H9 (cell line): Measurements from ENCODE around the gene TMCC3. TPM values are rescaled to one million over a fixed set of nuclear protein-coding genes. Genes with fewer than 3 reads are reported as not detected.

ENCODE experiments used
- DNase-seq: peaks from one replicate; pipeline ENCODE4 v3.0.0-alpha.2; 2017
- H2AFZ ChIP-seq: one replicate; pipeline ENCODE4 v1.6.1; 2013; ENCODE audit warnings: mild to moderate bottlenecking, low read length, control low read depth, moderate library complexity
- H2AK5ac ChIP-seq: 2 replicates; pipeline ENCODE4 v1.6.1; 2013; ENCODE audit warnings: low read length, control low read depth, mixed read lengths; ENCODE audit not compliant: insufficient read length
- H2BK120ac ChIP-seq: one replicate; pipeline ENCODE4 v1.6.1; 2013; ENCODE audit warnings: low read depth, mild to moderate bottlenecking, low read length, control low read depth, inconsistent platforms; ENCODE audit not compliant: poor library complexity, severe bottlenecking
- H2BK12ac ChIP-seq: 2 replicates; pipeline ENCODE4 v1.6.1; 2013; ENCODE audit warnings: low read length, control low read depth, mixed read lengths, low read depth; ENCODE audit not compliant: insufficient read length
- H2BK15ac ChIP-seq: 2 replicates; pipeline ENCODE4 v1.6.1; 2013; ENCODE audit warnings: low read depth, low read length, control low read depth
- H2BK20ac ChIP-seq: one replicate; pipeline ENCODE4 v1.6.1; 2013; ENCODE audit warnings: low read depth, mild to moderate bottlenecking, low read length, control low read depth, inconsistent platforms; ENCODE audit not compliant: poor library complexity, severe bottlenecking
- H2BK5ac ChIP-seq: 2 replicates; pipeline ENCODE4 v1.6.1; 2013; ENCODE audit warnings: low read length, control low read depth, mixed read lengths; ENCODE audit not compliant: insufficient read length
- H3K14ac ChIP-seq: 2 replicates; pipeline ENCODE4 v1.6.1; 2013; ENCODE audit warnings: low read length, control low read depth; ENCODE audit not compliant: insufficient read depth
- H3K18ac ChIP-seq: 2 replicates; pipeline ENCODE4 v1.6.1; 2013; ENCODE audit warnings: low read depth, mild to moderate bottlenecking, mixed read lengths, low read length, control low read depth; ENCODE audit not compliant: insufficient read length
- H3K23ac ChIP-seq: 2 replicates; pipeline ENCODE4 v1.6.1; 2013; ENCODE audit warnings: low read length, control low read depth, mixed read lengths, low read depth; ENCODE audit not compliant: insufficient read length
- H3K23me2 ChIP-seq: 2 replicates; pipeline ENCODE4 v1.6.1; 2013; ENCODE audit warnings: low read depth, mild to moderate bottlenecking, mixed read lengths, low read length, control low read depth; ENCODE audit not compliant: insufficient read length, poor library complexity, severe bottlenecking
- H3K27ac ChIP-seq: 2 replicates; pipeline ENCODE4 v1.5.1; 2013; ENCODE audit warnings: low read length, control low read depth, mixed read lengths, low read depth; ENCODE audit not compliant: insufficient read length
- H3K27me3 ChIP-seq: 2 replicates; pipeline ENCODE4 v1.6.1; 2013; ENCODE audit warnings: low read length, control low read depth, inconsistent platforms; ENCODE audit not compliant: insufficient read depth
- H3K4ac ChIP-seq: 2 replicates; pipeline ENCODE4 v1.6.1; 2013; ENCODE audit warnings: low read depth, mild to moderate bottlenecking, control low read depth, inconsistent platforms, low read length, moderate library complexity
- H3K4me1 ChIP-seq: 2 replicates; pipeline ENCODE4 v1.6.1; 2013; ENCODE audit warnings: low read length, control low read depth, inconsistent platforms; ENCODE audit not compliant: insufficient read depth
- H3K4me2 ChIP-seq: 2 replicates; pipeline ENCODE4 v1.6.1; 2013; ENCODE audit warnings: low read length, control low read depth, mixed read lengths; ENCODE audit not compliant: insufficient read length, insufficient read depth
- H3K56ac ChIP-seq: 2 replicates; pipeline ENCODE4 v1.6.1; 2013; ENCODE audit warnings: low read depth, mild to moderate bottlenecking, mixed read lengths, low read length, control low read depth; ENCODE audit not compliant: insufficient read length
- H3K79me1 ChIP-seq: 2 replicates; pipeline ENCODE4 v1.6.1; 2013; ENCODE audit warnings: low read depth, mild to moderate bottlenecking, moderate library complexity, low read length, control low read depth, inconsistent platforms; ENCODE audit not compliant: insufficient read depth, poor library complexity, severe bottlenecking
- H3K79me2 ChIP-seq: 2 replicates; pipeline ENCODE4 v1.6.1; 2013; ENCODE audit warnings: low read length, control low read depth, inconsistent platforms; ENCODE audit not compliant: insufficient read depth
- H3K9ac ChIP-seq: 2 replicates; pipeline ENCODE4 v1.6.1; 2013; ENCODE audit warnings: low read length, control low read depth, mixed read lengths; ENCODE audit not compliant: insufficient read length; ENCODE audit errors: extremely low read depth
- H3K9me3 ChIP-seq: one replicate; pipeline ENCODE4 v1.6.1; 2013; ENCODE audit warnings: low read depth, low read length, inconsistent platforms; ENCODE audit not compliant: control insufficient read depth
- H3T11ph ChIP-seq: one replicate; pipeline ENCODE4 v1.6.1; 2013; ENCODE audit warnings: mild to moderate bottlenecking, low read length, control low read depth, inconsistent platforms
- H4K20me1 ChIP-seq: one replicate; pipeline ENCODE4 v1.6.1; 2013; ENCODE audit not compliant: control insufficient read depth, insufficient read length, insufficient read depth
- H4K5ac ChIP-seq: 2 replicates; pipeline ENCODE4 v1.6.1; 2013; ENCODE audit warnings: low read depth, mild to moderate bottlenecking, mixed read lengths, low read length, control low read depth; ENCODE audit not compliant: insufficient read length
- H4K8ac ChIP-seq: replicated peaks from 2 replicates; pipeline ENCODE4 v1.6.1; 2013; ENCODE audit warnings: low read length, control low read depth, mixed read lengths, low read depth; ENCODE audit not compliant: insufficient read length
- H4K91ac ChIP-seq: 2 replicates; pipeline ENCODE4 v1.6.1; 2013; ENCODE audit warnings: low read depth, mild to moderate bottlenecking, moderate library complexity, mixed read lengths, low read length, control low read depth; ENCODE audit not compliant: insufficient read length
- H3K27ac Mint-ChIP-seq, 3 experiments: 2 replicates in 2 of 3; 3 replicates in 1 of 3; pipeline ENCODE4 v1.8.0; 2020 to 2021; ENCODE audit warnings: mixed read lengths in 3 of 3, mild to moderate bottlenecking in 1 of 3, moderate library complexity in 1 of 3
- H3K27me3 Mint-ChIP-seq: 2 replicates; pipeline ENCODE4 v1.8.0; 2021; ENCODE audit warnings: low read depth, mild to moderate bottlenecking, moderate library complexity, mixed read lengths
- H3K36me3 Mint-ChIP-seq, 3 experiments: 2 replicates in 2 of 3; 3 replicates in 1 of 3; pipeline ENCODE4 v1.8.0; 2020 to 2021; ENCODE audit warnings: low read depth in 3 of 3, mixed read lengths in 3 of 3; ENCODE audit not compliant: insufficient read depth in 1 of 3
- H3K4me1 Mint-ChIP-seq, 2 experiments: 2 replicates each; pipeline ENCODE4 v1.8.0; 2020; ENCODE audit warnings: mixed read lengths in 2 of 2
- H3K4me3 Mint-ChIP-seq, 2 experiments: 2 replicates in 1 of 2; 3 replicates in 1 of 2; pipeline ENCODE4 v1.8.0; 2020 to 2021; ENCODE audit warnings: mild to moderate bottlenecking in 2 of 2, mixed read lengths in 2 of 2, moderate library complexity in 1 of 2
- H3K9me3 Mint-ChIP-seq, 2 experiments: 2 replicates in 1 of 2; 3 replicates in 1 of 2; pipeline ENCODE4 v1.8.0; 2020; ENCODE audit warnings: mild to moderate bottlenecking in 2 of 2, mixed read lengths in 2 of 2, moderate library complexity in 1 of 2
- CTCF ChIP-seq: fragments of 200-600 bp; sonication (generic); conservative IDR thresholded peaks from 3 replicates; pipeline ENCODE4 v1.8.0; 2021; ENCODE audit warnings: antibody characterized with exemption, mild to moderate bottlenecking
- WGBS: extraction: QIAGEN DNeasy Blood & Tissue Kit; methylation state at CpG from one replicate; pipeline ENCODE4 v1.1.7; 2013; ENCODE audit warnings: missing lambda C conversion rate, low lambda C conversion rate, mixed read lengths; ENCODE audit not compliant: insufficient read length; ENCODE audit errors: extremely low coverage; 5-methylcytosine and 5-hydroxymethylcytosine counted together
- microRNA-seq: library from miRNA; unstranded; fragments of <30 nt; microRNA quantifications from one replicate; pipeline ENCODE4, GENCODE V29; 2020; ENCODE audit warnings: borderline microRNAs expressed
- total RNA-seq: library from RNA; stranded (reverse); gene quantifications from 2 replicates; pipeline ENCODE4 v1.2.1, GENCODE V29; 2021

Gene TMCC3
- total RNA-seq, 1 experiment from 2014 or later = 0.87 TPM

- Histone ChIP-seq H2BK15ac (no peak overlapping the region), H3K18ac (no peak overlapping the region), H3T11ph (no peak overlapping the region), H2AFZ (no peak overlapping the region), H2BK20ac (no peak overlapping the region), H3K27me3 (no peaks in the 10 kb centered on the region), H2BK5ac (no peak overlapping the region), H3K9ac (no peak overlapping the region), H3K4ac (no peak overlapping the region), H2AK5ac (no peak overlapping the region), H3K23me2 (no peaks in the 10 kb centered on the region), H4K5ac (no peak overlapping the region), H3K56ac (no peak overlapping the region), H4K8ac (no peak overlapping the region), H4K91ac (no peak overlapping the region), H3K4me1 (no peaks in the 10 kb centered on the region; the same call in 1 of the 2 replicates), H3K9me3 (no peaks in the 10 kb centered on the region), H4K20me1 (no peaks in the 10 kb centered on the region), H2BK12ac (no peak overlapping the region), H3K23ac (no peak overlapping the region), H3K4me2 (no peak overlapping the region), H3K79me1 (no peaks in the 10 kb centered on the region), H2BK120ac (no peak overlapping the region), H3K27ac (no peak overlapping the region), H3K79me2 (no peaks in the 10 kb centered on the region), H3K14ac (no peak overlapping the region)
- TF ChIP-seq CTCF = no peak
- peaks cover 0 to 4% (median 0%) of the 10 kb centered on the region in 3 experiments; a peak in 1 of 7 replicates for H3K36me3 Mint-ChIP-seq
- H3K27ac Mint-ChIP-seq = no peak overlapping the region
- H3K4me3 Mint-ChIP-seq = no peak overlapping the region
- H3K9me3 Mint-ChIP-seq = 0 out of 5 replicates have a peak, but pooled peaks cover 0 to 3% of the 10 kb centered on the region in 2 experiments
- DNase-seq = no peak
- H3K4me1 Mint-ChIP-seq = peaks cover 8 to 15% of the 10 kb centered on the region in 2 experiments
- H3K27me3 Mint-ChIP-seq = peaks cover 6% of the 10 kb centered on the region
- WGBS = no CpG with 5 or more reads among the region's 2 CpGs
These were observed 124.4 kb downstream of the TMCC3 start for GRCh38 chr12:94525951-94526350.

Small RNA genes within 50 kb of the gene (microRNA-seq; reads per million reads assigned to microRNA genes)
- not detected for gene MIR5700

Other genes with a start within 250 kb of the TMCC3 start
- gene CEP83, start 190.7 kb downstream of the TMCC3 start, total RNA-seq = 26.5 and 27.4 TPM in 2 replicates